Panc1 (cell line): ENCODE measurements around the gene STXBP1. TPM values are rescaled to one million over a fixed set of nuclear protein-coding genes. Genes with fewer than 3 reads are reported as not detected.

Experiments used
- ATAC-seq: fragments of 200-7000 bp; cut with Tn5 transposase; 2 replicates; pipeline ENCODE4 v1.9.1; 2020; ENCODE audit warnings: mild to moderate bottlenecking, moderate library complexity
- BruUV-seq: library from RNA; stranded (reverse); fragments of 400-500 nt; replicated peaks from 2 replicates; lab custom pipeline; 2021; lab: Mats Ljungman, UMichigan
- CTCF ChIA-PET: fragments of 300-600 bp; sonication (Branson Sonifier 250); formaldehyde crosslinking; loops from one replicate; lab custom pipeline; 2022; ENCODE audit warnings: antibody characterized with exemption; lab: Charles Lee
- POLR2A ChIA-PET: fragments of 300-600 bp; sonication (Branson Sonifier 250); formaldehyde crosslinking; loops from one replicate; lab custom pipeline; 2022; ENCODE audit warnings: antibody characterized with exemption; lab: Charles Lee
- DNase-seq: peaks from one replicate; pipeline ENCODE4 v3.0.0-alpha.2; 2010; ENCODE audit warnings: low read depth, low spot score
- H3K27ac ChIP-seq: 2 replicates; pipeline ENCODE4 v1.5.1; 2011; ENCODE audit warnings: mild to moderate bottlenecking, low read length, inconsistent platforms
- H3K27me3 ChIP-seq: fragments of 200-500 bp; sonication (Bioruptor generic); 2 replicates; pipeline ENCODE4 v1.6.0; 2014; ENCODE audit warnings: low read length, inconsistent platforms; ENCODE audit not compliant: control insufficient read depth, insufficient read depth
- H3K36me3 ChIP-seq: fragments of 200-500 bp; sonication (Bioruptor generic); 2 replicates; pipeline ENCODE4 v1.5.1; 2014; ENCODE audit warnings: inconsistent platforms, mild to moderate bottlenecking, low read length, moderate library complexity; ENCODE audit not compliant: control insufficient read depth, insufficient read depth
- H3K4me1 ChIP-seq: 2 replicates; pipeline ENCODE4 v1.5.1; 2011; ENCODE audit warnings: inconsistent platforms, mild to moderate bottlenecking, low read length, moderate library complexity; ENCODE audit not compliant: control insufficient read depth, insufficient read depth
- H3K4me3 ChIP-seq, 2 experiments: 2 replicates each; pipeline ENCODE4 v1.5.1; 2011 to 2012; ENCODE audit warnings: low read depth in 2 of 2, low read length in 2 of 2, mild to moderate bottlenecking in 2 of 2, inconsistent platforms in 1 of 2, moderate library complexity in 1 of 2
- H3K9me3 ChIP-seq: fragments of 200-500 bp; sonication (Bioruptor generic); 2 replicates; pipeline ENCODE4 v1.5.1; 2014; ENCODE audit warnings: low read depth, mild to moderate bottlenecking, inconsistent platforms, low read length, moderate library complexity; ENCODE audit not compliant: control insufficient read depth, insufficient read depth
- CTCF ChIP-seq: fragments of 450-650 bp; IDR thresholded peaks from 2 replicates; pipeline ENCODE4 v1.5.1; 2017; ENCODE audit warnings: mild to moderate bottlenecking
- POLR2AphosphoS5 ChIP-seq: IDR thresholded peaks from 2 replicates; pipeline ENCODE4 v1.6.1; 2012; ENCODE audit warnings: mild to moderate bottlenecking, low read depth, low read length, moderate library complexity
- REST ChIP-seq, 2 experiments: IDR thresholded peaks; 2 replicates each; pipeline ENCODE4 v1.6.1; 2011 to 2012; ENCODE audit warnings: low read depth in 2 of 2, control low read depth in 1 of 2, low read length in 1 of 2, mild to moderate bottlenecking in 1 of 2, moderate library complexity in 1 of 2; ENCODE audit not compliant: insufficient read depth in 1 of 2
- SIN3A ChIP-seq: IDR thresholded peaks from 2 replicates; pipeline ENCODE4 v1.6.1; 2012; ENCODE audit warnings: low read depth, mild to moderate bottlenecking, low read length, moderate library complexity, borderline replicate concordance; ENCODE audit not compliant: insufficient read depth
- TCF7L2 ChIP-seq: IDR thresholded peaks from 2 replicates; pipeline ENCODE4 v1.6.1; 2011; ENCODE audit warnings: mild to moderate bottlenecking, low read depth, low read length, inconsistent platforms
- in situ Hi-C: cut with HindIII; loops from 2 replicates; pipeline ENCODE4 v1.10.0; 2016; ENCODE audit warnings: low sequenced_read_pairs, low pct_unique_long_range_greater_than_20kb
- intact Hi-C: fragments of 100-400 bp; cut with micrococcal nuclease; formaldehyde crosslinking; loops from one replicate; pipeline ENCODE4 v1.10.0; 2022; ENCODE audit not compliant: unreplicated experiment
- total RNA-seq: library from RNA; stranded (reverse); gene quantifications from one replicate; pipeline ENCODE4 v1.2.1, GENCODE V29; 2021; ENCODE audit not compliant: unreplicated experiment

The STXBP1 gene
- total RNA-seq, 1 experiment from 2014 or later, result 67.5 TPM

GRCh38 chr9:127612939-127613582 lies 984 bp downstream of the STXBP1 start:
- no peaks in the 10 kb centered on the region for H3K9me3 ChIP-seq
- TF ChIP-seq TCF7L2 (no peak), POLR2AphosphoS5 (no peak), CTCF (no peak), REST (IDR thresholded peaks at IDR 0.05; ENCODE audit: insufficient read depth in 1 of 2, low read depth in 2 of 2, low read length in 1 of 2) (no peak), SIN3A (no peak)
- H3K36me3 ChIP-seq, result no peaks in the 10 kb centered on the region
- POLR2A ChIA-PET, result no interaction called here
- no peak for DNase-seq
- in situ Hi-C loops (no loop called here), intact Hi-C loops (no loop called here)
- peak overlapping the region; percentile 77 for H3K27ac ChIP-seq
- CTCF ChIA-PET, result no interaction called here
- H3K4me3 ChIP-seq, result peak overlapping the region; percentile 71 to 72
- peak; percentile 55 for ATAC-seq
- H3K27me3 ChIP-seq, result no peaks in the 10 kb centered on the region
- peaks cover 22% of the 10 kb centered on the region; the same call in 1 of the 2 replicates for H3K4me1 ChIP-seq
- BruUV-seq, result no TSS peak

GRCh38 chr9:127613583-127613954 lies 1.5 kb downstream of the STXBP1 start:
- Histone ChIP-seq H3K36me3 (no peaks in the 10 kb centered on the region), H3K4me3 (peak overlapping the region; percentile 71 to 72), H3K27me3 (no peaks in the 10 kb centered on the region), H3K27ac (peak overlapping the region; percentile 77), H3K9me3 (no peaks in the 10 kb centered on the region), H3K4me1 (peaks cover 21% of the 10 kb centered on the region; the same call in 1 of the 2 replicates)
- BruUV-seq, result TSS peak; percentile 73
- in situ Hi-C loops, result no loop called here
- ATAC-seq (no peak), DNase-seq (no peak)
- CTCF ChIA-PET, result no interaction called here
- POLR2A ChIA-PET, result no interaction called here
- TF ChIP-seq TCF7L2, result no peak
- no peak for TF ChIP-seq POLR2AphosphoS5
- TF ChIP-seq SIN3A, result no peak
- no peak for TF ChIP-seq CTCF
- no peak for TF ChIP-seq REST (IDR thresholded peaks at IDR 0.05; ENCODE audit: insufficient read depth in 1 of 2, low read depth in 2 of 2, low read length in 1 of 2)
- intact Hi-C loops, result no loop called here
